Neural progenitor cell (in vitro differentiated cells): ENCODE data around the gene RORB. TPM values are rescaled to one million over a fixed set of nuclear protein-coding genes. Genes with fewer than 3 reads are reported as not detected.

Experiments used
- DNase-seq: peaks from one replicate; pipeline ENCODE4 v3.0.0-alpha.2; 2016; ENCODE audit warnings: low spot score
- H2AFZ ChIP-seq: fragments of 200-600 bp; sonication (generic); replicated peaks from 2 replicates; pipeline ENCODE4 v1.6.1; 2016; ENCODE audit warnings: antibody characterized with exemption
- H3F3A ChIP-seq: fragments of 200-600 bp; sonication (generic); 2 replicates; pipeline ENCODE4 v1.6.1; 2016; ENCODE audit warnings: antibody characterized with exemption, low read depth
- H3K27ac ChIP-seq: fragments of 200-600 bp; sonication (generic); 2 replicates; pipeline ENCODE4 v1.5.1; 2016; ENCODE audit warnings: mild to moderate bottlenecking
- H3K27me3 ChIP-seq: fragments of 200-600 bp; sonication (generic); 2 replicates; pipeline ENCODE4 v1.6.1; 2016; ENCODE audit warnings: mild to moderate bottlenecking, moderate library complexity
- H3K36me3 ChIP-seq: fragments of 200-600 bp; sonication (generic); 2 replicates; pipeline ENCODE4 v1.5.1; 2016
- H3K4me1 ChIP-seq: fragments of 200-600 bp; sonication (generic); 2 replicates; pipeline ENCODE4 v1.6.1; 2016; ENCODE audit warnings: mixed run types
- H3K4me2 ChIP-seq: fragments of 200-600 bp; sonication (generic); 2 replicates; pipeline ENCODE4 v1.6.1; 2016
- H3K4me3 ChIP-seq: fragments of 200-600 bp; sonication (generic); 2 replicates; pipeline ENCODE4 v1.5.1; 2016
- H3K79me2 ChIP-seq: fragments of 200-600 bp; sonication (generic); 2 replicates; pipeline ENCODE4 v1.6.1; 2016; ENCODE audit warnings: low read depth
- H3K9ac ChIP-seq: fragments of 200-600 bp; sonication (generic); 2 replicates; pipeline ENCODE4 v1.6.1; 2016
- H3K9me3 ChIP-seq: fragments of 200-600 bp; sonication (generic); 2 replicates; pipeline ENCODE4 v1.5.1; 2016; ENCODE audit warnings: low read depth
- H4K20me1 ChIP-seq: fragments of 200-600 bp; sonication (generic); 2 replicates; pipeline ENCODE4 v1.6.1; 2016; ENCODE audit warnings: low read depth
- H3K27ac Mint-ChIP-seq: 3 replicates; pipeline ENCODE4 v1.8.0; 2021; ENCODE audit warnings: mixed read lengths
- H3K27me3 Mint-ChIP-seq: 2 replicates; pipeline ENCODE4 v1.8.0; 2022; ENCODE audit warnings: low read depth, mild to moderate bottlenecking, inconsistent platforms, moderate library complexity, mixed read lengths; ENCODE audit not compliant: insufficient read depth
- H3K36me3 Mint-ChIP-seq: 3 replicates; pipeline ENCODE4 v1.8.0; 2021; ENCODE audit warnings: mixed read lengths
- H3K4me1 Mint-ChIP-seq: 3 replicates; pipeline ENCODE4 v1.8.0; 2021; ENCODE audit warnings: mixed read lengths
- H3K4me3 Mint-ChIP-seq: 3 replicates; pipeline ENCODE4 v1.8.0; 2021; ENCODE audit warnings: mild to moderate bottlenecking, moderate library complexity, mixed read lengths
- H3K9me3 Mint-ChIP-seq: 3 replicates; pipeline ENCODE4 v1.8.0; 2020; ENCODE audit warnings: mixed read lengths
- CTCF ChIP-seq: fragments of 200-600 bp; sonication (generic); IDR thresholded peaks from 2 replicates; pipeline ENCODE4 v1.5.1; 2017; ENCODE audit warnings: antibody characterized with exemption, mild to moderate bottlenecking
- EZH2 ChIP-seq: fragments of 200-600 bp; sonication (generic); IDR thresholded peaks from 2 replicates; pipeline ENCODE4 v1.6.1; 2017; ENCODE audit warnings: antibody characterized with exemption, mild to moderate bottlenecking, moderate library complexity
- EZH2phosphoT487 ChIP-seq: fragments of 200-600 bp; sonication (generic); IDR thresholded peaks from 2 replicates; pipeline ENCODE4 v1.6.1; 2017; ENCODE audit warnings: antibody characterized with exemption
- total RNA-seq: library from RNA; depleted of rRNA; stranded (reverse); fragments of >200 nt; gene quantifications from 2 replicates; pipeline ENCODE4 v1.2.3, GENCODE V29; 2015; ENCODE audit warnings: low replicate concordance

Gene RORB
- total RNA-seq, 1 donor from 2014 or later, result 4.2 TPM

- Histone ChIP-seq H3K9me3 (no peaks in the 10 kb centered on the region), H2AFZ (no peak overlapping the region), H3K79me2 (no peaks in the 10 kb centered on the region), H3K4me3 (no peak overlapping the region), H3K4me2 (peak overlapping the region; percentile 32), H3K27me3 (no peaks in the 10 kb centered on the region), H3K36me3 (no peaks in the 10 kb centered on the region), H3F3A (peaks cover 18% of the 10 kb centered on the region), H3K9ac (no peak overlapping the region), H3K27ac (no peak overlapping the region), H3K4me1 (peaks cover 30% of the 10 kb centered on the region), H4K20me1 (no peaks in the 10 kb centered on the region)
- DNase-seq, result no peak
- no peaks in the 10 kb centered on the region for H3K9me3 Mint-ChIP-seq
- no peak overlapping the region for H3K27ac Mint-ChIP-seq
- H3K4me3 Mint-ChIP-seq, result no peak overlapping the region
- H3K36me3 Mint-ChIP-seq, result no peaks in the 10 kb centered on the region
- H3K4me1 Mint-ChIP-seq, result peaks cover 31% of the 10 kb centered on the region
- TF ChIP-seq EZH2 (no peak), CTCF (no peak), EZH2phosphoT487 (no peak)
- H3K27me3 Mint-ChIP-seq, result no peaks in the 10 kb centered on the region
These were observed 231.0 kb downstream of the RORB start for GRCh38 chr9:74728176-74728575.

- Histone ChIP-seq H3K4me1 (peaks cover 30% of the 10 kb centered on the region), H3K27ac (peak overlapping the region; percentile 13), H3K4me2 (peak overlapping the region; percentile 32), H3K9ac (no peak overlapping the region), H3F3A (peaks cover 18% of the 10 kb centered on the region), H4K20me1 (no peaks in the 10 kb centered on the region), H2AFZ (no peak overlapping the region), H3K27me3 (no peaks in the 10 kb centered on the region), H3K4me3 (no peak overlapping the region), H3K36me3 (no peaks in the 10 kb centered on the region), H3K9me3 (no peaks in the 10 kb centered on the region), H3K79me2 (no peaks in the 10 kb centered on the region)
- Mint-ChIP-seq H3K4me3 (no peak overlapping the region), H3K4me1 (peaks cover 31% of the 10 kb centered on the region), H3K9me3 (no peaks in the 10 kb centered on the region), H3K27me3 (no peaks in the 10 kb centered on the region), H3K36me3 (no peaks in the 10 kb centered on the region), H3K27ac (peak overlapping the region; percentile 84)
- peak; percentile 77 for DNase-seq
- TF ChIP-seq CTCF (no peak), EZH2 (no peak), EZH2phosphoT487 (no peak)
These were observed 232.1 kb downstream of the RORB start for GRCh38 chr9:74729136-74729695.

- peak; percentile 33 for DNase-seq
- Histone ChIP-seq H3F3A (peaks cover 9% of the 10 kb centered on the region), H3K4me2 (peak overlapping the region; percentile 53), H3K36me3 (no peaks in the 10 kb centered on the region), H3K27ac (peak overlapping the region; percentile 82), H3K79me2 (no peaks in the 10 kb centered on the region), H3K27me3 (no peaks in the 10 kb centered on the region), H3K4me3 (peak overlapping the region; percentile 3), H3K9me3 (no peaks in the 10 kb centered on the region), H2AFZ (peak overlapping the region; percentile 99), H4K20me1 (no peaks in the 10 kb centered on the region), H3K9ac (no peak overlapping the region), H3K4me1 (peaks cover 19% of the 10 kb centered on the region)
- Mint-ChIP-seq H3K27me3 (no peaks in the 10 kb centered on the region), H3K9me3 (no peaks in the 10 kb centered on the region), H3K4me3 (no peak overlapping the region), H3K27ac (peak overlapping the region; percentile 43), H3K4me1 (peaks cover 13% of the 10 kb centered on the region), H3K36me3 (no peaks in the 10 kb centered on the region)
- no peak for TF ChIP-seq CTCF
- no peak for TF ChIP-seq EZH2
These were observed 238.6 kb downstream of the RORB start for GRCh38 chr9:74735761-74736160.
